Natural killer cell (primary cell): Measurements from ENCODE around the gene VPS35L. TPM values are rescaled to one million over a fixed set of nuclear protein-coding genes. Genes with fewer than 3 reads are reported as not detected.
A peak's percentile ranks its signal among the peaks of the same experiment; 100 is the strongest.

Source experiments
- ATAC-seq, 3 donors: fragments of 150-1000 bp in 2 of 3; fragments of 200-7000 bp in 1 of 3; cut with Tn5 transposase; 1 replicate in 1 of 3; 2 replicates in 2 of 3; pipeline ENCODE4 v1.10.0; 2021; ENCODE audit warnings: mild to moderate bottlenecking in 2 of 3, moderate library complexity in 2 of 3
- DNase-seq, 2 donors: peaks; one replicate each; pipeline versions ENCODE4 v3.0.0 to v3.0.0-alpha.2; 2013 to 2021; ENCODE audit warnings: mixed read lengths in 1 of 2
- H3K27ac ChIP-seq: one replicate; pipeline ENCODE4 v1.5.1; 2013; ENCODE audit warnings: mild to moderate bottlenecking, low read length
- H3K27me3 ChIP-seq: one replicate; pipeline ENCODE4 v1.6.1; 2013; ENCODE audit warnings: low read length; ENCODE audit not compliant: control insufficient read depth, insufficient read depth
- H3K36me3 ChIP-seq: one replicate; pipeline ENCODE4 v1.6.1; 2013; ENCODE audit warnings: low read length; ENCODE audit not compliant: control insufficient read depth, insufficient read depth
- H3K4me1 ChIP-seq: one replicate; pipeline ENCODE4 v1.6.1; 2013; ENCODE audit warnings: low read length; ENCODE audit not compliant: control insufficient read depth, insufficient read depth
- H3K4me3 ChIP-seq: one replicate; pipeline ENCODE4 v1.5.1; 2013; ENCODE audit warnings: low read length
- H3K9me3 ChIP-seq: one replicate; pipeline ENCODE4 v1.6.1; 2013; ENCODE audit warnings: low read length; ENCODE audit not compliant: control insufficient read depth, insufficient read depth
- H3K27ac Mint-ChIP-seq, 2 donors: one replicate each; pipeline ENCODE4 v1.8.0; 2022; ENCODE audit warnings: mild to moderate bottlenecking in 2 of 2, mixed read lengths in 2 of 2, moderate library complexity in 1 of 2
- H3K27me3 Mint-ChIP-seq, 2 donors: one replicate each; pipeline ENCODE4 v1.8.0; 2022; ENCODE audit warnings: low read depth in 2 of 2, mixed read lengths in 2 of 2
- H3K36me3 Mint-ChIP-seq: one replicate; pipeline ENCODE4 v1.8.0; 2022; ENCODE audit warnings: mixed read lengths
- H3K4me1 Mint-ChIP-seq, 2 donors: one replicate each; pipeline ENCODE4 v1.8.0; 2022; ENCODE audit warnings: mixed read lengths in 2 of 2
- H3K4me3 Mint-ChIP-seq: one replicate; pipeline ENCODE4 v1.8.0; 2022; ENCODE audit warnings: mild to moderate bottlenecking, moderate library complexity, mixed read lengths
- H3K9me3 Mint-ChIP-seq, 2 donors: one replicate each; pipeline ENCODE4 v1.8.0; 2022; ENCODE audit warnings: mixed read lengths in 2 of 2
- CTCF ChIP-seq: fragments of 200-600 bp; IDR thresholded peaks from one replicate; pipeline ENCODE4 v1.8.0; 2022; ENCODE audit warnings: antibody characterized with exemption
- WGBS: methylation state at CpG from one replicate; pipeline ENCODE4 v1.1.7; 2013; ENCODE audit warnings: missing lambda C conversion rate; ENCODE audit not compliant: insufficient coverage; 5-methylcytosine and 5-hydroxymethylcytosine counted together
- intact Hi-C: fragments of 100-400 bp; cut with micrococcal nuclease; formaldehyde crosslinking; loops from one replicate; pipeline ENCODE4 v1.14.2; 2022
- total RNA-seq, 4 donors: library from RNA; stranded (reverse); fragments of 120-200 nt in 1 of 4; gene quantifications; one replicate each; pipeline versions ENCODE4 v1.2.3 to v1.2.4, GENCODE V29; 2013 to 2022

The VPS35L gene
- total RNA-seq, 3 donors from 2014 or later (not counting 1 experiment from before 2014, with no cell fraction given) = 37.4 to 53.5 (median 44.4) TPM

GRCh38 chr16:19524616-19525384, 30.7 kb upstream of the VPS35L start:
- no peaks in the 10 kb centered on the region for H3K9me3 ChIP-seq
- H3K4me3 ChIP-seq = peak overlapping the region; percentile 83
- no peak for TF ChIP-seq CTCF
- no peaks in the 10 kb centered on the region for H3K27me3 ChIP-seq
- Mint-ChIP-seq H3K27ac (peak overlapping the region; percentile 88 to 93), H3K9me3 (no peaks in the 10 kb centered on the region), H3K27me3 (no peaks in the 10 kb centered on the region), H3K4me1 (peaks cover 44 to 51% of the 10 kb centered on the region in 2 donors), H3K4me3 (peak overlapping the region; percentile 99), H3K36me3 (peaks cover 6% of the 10 kb centered on the region)
- H3K4me1 ChIP-seq = peaks cover 33% of the 10 kb centered on the region
- H3K27ac ChIP-seq = peak overlapping the region; percentile 45
- H3K36me3 ChIP-seq = peaks cover 7% of the 10 kb centered on the region
- no peak for ATAC-seq
- 12% methylated on average over 19 of the region's 19 CpGs for WGBS
- DNase-seq = peak in 1 of 2 donors; percentile 30
- intact Hi-C loops = no loop called here

DNA sequence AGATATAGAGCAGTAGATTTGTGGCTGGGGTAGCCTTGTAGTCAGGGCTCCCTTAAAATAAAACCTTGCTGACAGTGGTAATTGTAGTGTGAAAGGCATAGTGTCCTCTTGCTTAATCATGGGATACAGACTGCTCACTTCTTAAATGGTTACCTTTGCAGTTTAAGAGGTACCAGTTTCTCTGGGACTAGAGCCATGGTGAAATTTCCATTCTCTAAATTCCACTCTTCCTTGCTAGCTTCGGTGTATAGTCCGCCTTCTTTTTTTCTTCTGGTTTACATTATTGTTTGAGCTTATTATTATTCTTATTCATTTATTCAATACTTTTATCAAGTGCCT, 30.1 kb upstream of the VPS35L start:
- Histone ChIP-seq H3K4me1 (peaks cover 30% of the 10 kb centered on the region), H3K4me3 (no peak overlapping the region), H3K27ac (no peak overlapping the region), H3K27me3 (no peaks in the 10 kb centered on the region), H3K9me3 (no peaks in the 10 kb centered on the region), H3K36me3 (peaks cover 7% of the 10 kb centered on the region)
- TF ChIP-seq CTCF = no peak
- ATAC-seq = no peak
- peak overlapping the region in 1 of 2 donors; percentile 93 for H3K27ac Mint-ChIP-seq
- intact Hi-C loops = no loop called here
- peak overlapping the region; percentile 99 for H3K4me3 Mint-ChIP-seq
- peaks cover 39 to 46% of the 10 kb centered on the region in 2 donors for H3K4me1 Mint-ChIP-seq
- WGBS = no CpG with 5 or more reads among the region's 2 CpGs
- no peaks in the 10 kb centered on the region for H3K27me3 Mint-ChIP-seq
- no peaks in the 10 kb centered on the region for H3K9me3 Mint-ChIP-seq
- no peak for DNase-seq
- peaks cover 6% of the 10 kb centered on the region for H3K36me3 Mint-ChIP-seq

DNA sequence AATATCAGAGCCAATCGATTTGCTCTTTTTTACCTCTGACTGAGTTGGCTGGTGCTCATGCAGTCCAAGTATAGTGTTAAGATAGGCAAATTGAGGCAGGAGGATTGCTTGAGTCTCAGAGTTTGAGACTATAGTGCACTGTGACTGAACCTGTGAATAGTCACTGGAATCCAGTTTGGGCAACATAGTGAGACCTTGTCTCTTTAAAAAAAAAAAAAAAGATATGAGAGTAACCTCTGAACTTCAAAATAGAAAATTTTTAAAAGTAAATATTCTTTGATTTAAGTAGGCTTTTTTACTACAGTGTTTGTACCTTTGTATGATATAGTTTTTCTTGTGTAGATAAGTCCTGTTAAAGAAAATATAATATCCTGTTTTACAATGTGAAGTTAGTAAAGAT, 28.3 kb upstream of the VPS35L start:
- Mint-ChIP-seq H3K27me3 (no peaks in the 10 kb centered on the region), H3K36me3 (peaks cover 6% of the 10 kb centered on the region), H3K9me3 (no peaks in the 10 kb centered on the region), H3K4me1 (peaks cover 21 to 28% of the 10 kb centered on the region in 2 donors), H3K27ac (no peak overlapping the region), H3K4me3 (no peak overlapping the region)
- peaks cover 17% of the 10 kb centered on the region for H3K4me1 ChIP-seq
- no peak for ATAC-seq
- DNase-seq = no peak
- intact Hi-C loops = no loop called here
- no peak for TF ChIP-seq CTCF
- H3K4me3 ChIP-seq = no peak overlapping the region
- H3K9me3 ChIP-seq = no peaks in the 10 kb centered on the region
- no peak overlapping the region for H3K27ac ChIP-seq
- H3K27me3 ChIP-seq = no peaks in the 10 kb centered on the region
- H3K36me3 ChIP-seq = peaks cover 7% of the 10 kb centered on the region
- WGBS = 100% methylated on average over 1 of the region's 1 CpG

DNA sequence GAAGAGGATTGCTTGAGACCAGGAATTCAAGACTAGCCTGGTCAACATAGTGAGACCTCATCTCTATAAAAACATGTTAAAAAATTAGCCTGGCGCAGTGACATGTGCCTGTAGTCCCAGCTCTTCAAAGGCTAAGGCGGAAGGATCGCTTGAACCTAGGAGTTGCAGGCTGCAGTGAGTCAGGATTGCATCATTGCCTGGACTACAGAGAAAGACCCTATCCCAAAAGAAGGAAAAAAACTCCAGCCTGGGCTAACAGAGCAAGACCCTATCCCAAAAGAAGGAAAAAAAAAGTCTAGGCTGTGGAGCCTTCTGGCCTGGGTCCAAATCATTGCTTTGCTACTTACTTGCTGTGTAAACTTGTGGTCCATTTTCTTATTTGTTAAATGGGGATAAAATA, 26.8 kb upstream of the VPS35L start:
- TF ChIP-seq CTCF = no peak
- no peak overlapping the region for H3K27ac ChIP-seq

More for the DNA sequence above, 26.8 kb upstream of the VPS35L start:
- no peaks in the 10 kb centered on the region for H3K27me3 Mint-ChIP-seq
- no peaks in the 10 kb centered on the region for H3K9me3 Mint-ChIP-seq
- Histone ChIP-seq H3K9me3 (no peaks in the 10 kb centered on the region), H3K27me3 (no peaks in the 10 kb centered on the region), H3K36me3 (peaks cover 7% of the 10 kb centered on the region), H3K4me3 (no peak overlapping the region), H3K4me1 (peaks cover 10% of the 10 kb centered on the region)
- H3K4me1 Mint-ChIP-seq = peaks cover 14 to 20% of the 10 kb centered on the region in 2 donors
- H3K4me3 Mint-ChIP-seq = no peak overlapping the region
- ATAC-seq (no peak), DNase-seq (no peak)
- H3K36me3 Mint-ChIP-seq = peaks cover 13% of the 10 kb centered on the region
- no peak overlapping the region for H3K27ac Mint-ChIP-seq
- WGBS = 98% methylated on average over 3 of the region's 3 CpGs
- intact Hi-C loops = no loop called here
